Epithelial cell of esophagus (primary cell): ENCODE measurements around the gene HSDL2.

Source experiments
- DNase-seq: peaks from one replicate; pipeline ENCODE4 v3.0.0; 2010; ENCODE audit warnings: low read depth
- H3K4me3 ChIP-seq: 2 replicates; pipeline ENCODE4 v1.5.1; 2011; ENCODE audit warnings: mild to moderate bottlenecking, low read length, control low read depth
- CTCF ChIP-seq: IDR thresholded peaks from 2 replicates; pipeline ENCODE4 v1.5.1; 2011; ENCODE audit warnings: low read depth, mild to moderate bottlenecking, low read length, control low read depth, inconsistent platforms; ENCODE audit not compliant: insufficient read depth; ENCODE audit errors: missing control alignments

Gene HSDL2

DNA sequence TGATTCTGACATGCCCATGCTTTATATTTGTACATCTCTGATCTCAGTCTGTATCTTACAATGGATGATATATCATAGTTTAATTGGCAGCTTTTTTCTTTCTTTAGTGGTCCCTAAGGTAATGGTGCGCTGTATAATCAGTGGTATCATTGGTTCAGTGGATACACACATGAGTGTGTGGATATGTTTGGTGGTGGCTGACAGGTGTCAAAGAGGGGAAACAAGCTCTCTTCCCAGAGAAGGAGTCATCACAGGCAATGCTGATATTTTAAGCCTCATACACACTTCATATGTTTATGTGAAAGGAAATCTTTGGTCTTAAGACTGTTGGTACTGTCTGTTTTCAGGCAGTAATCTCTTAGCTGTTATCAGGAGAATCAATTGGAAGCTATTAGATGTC is 54.6 kb downstream of the HSDL2 start:
- DNase-seq = no peak
- no peak overlapping the region for H3K4me3 ChIP-seq
- TF ChIP-seq CTCF = no peak

DNA sequence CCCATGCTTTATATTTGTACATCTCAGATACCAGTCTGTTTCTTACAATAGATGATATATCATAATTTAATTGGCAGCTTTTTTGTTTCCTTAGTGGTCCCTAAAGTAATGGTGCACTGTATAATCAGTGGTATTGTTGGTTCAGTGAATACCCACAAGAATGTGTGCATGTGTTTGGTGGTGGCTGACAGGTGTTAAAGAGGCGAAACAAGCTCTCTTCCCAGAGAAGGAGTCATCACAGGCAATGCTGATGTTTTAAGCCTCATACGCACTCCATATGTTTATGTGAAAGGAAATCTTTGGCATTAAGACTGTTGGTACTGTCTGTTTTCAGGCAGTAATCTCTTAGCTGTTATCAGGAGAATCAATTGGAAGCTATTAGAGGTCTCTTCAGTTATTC is 57.5 kb downstream of the HSDL2 start:
- no peak for TF ChIP-seq CTCF
- no peak overlapping the region for H3K4me3 ChIP-seq
- no peak for DNase-seq

DNA sequence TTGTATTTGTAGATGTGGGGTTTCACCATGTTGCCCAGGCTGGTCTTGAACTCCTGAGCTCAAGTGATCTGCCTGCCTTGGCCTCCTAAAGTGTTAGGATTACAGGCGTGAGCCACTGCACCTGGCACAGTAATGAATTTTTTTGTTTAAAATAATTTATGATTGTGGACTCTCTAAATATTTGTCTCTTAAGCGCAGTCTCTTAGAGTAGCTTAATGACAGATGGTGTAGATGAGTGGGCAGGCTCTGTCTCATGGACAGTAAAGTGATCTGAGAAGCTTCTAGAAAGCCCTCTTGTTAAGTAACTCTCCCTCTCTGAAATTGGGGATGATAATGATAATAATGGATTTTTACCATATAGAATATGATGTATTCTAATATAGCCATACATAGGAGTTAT is 59.3 kb downstream of the HSDL2 start:
- no peak overlapping the region for H3K4me3 ChIP-seq
- TF ChIP-seq CTCF = no peak
- DNase-seq = no peak

DNA sequence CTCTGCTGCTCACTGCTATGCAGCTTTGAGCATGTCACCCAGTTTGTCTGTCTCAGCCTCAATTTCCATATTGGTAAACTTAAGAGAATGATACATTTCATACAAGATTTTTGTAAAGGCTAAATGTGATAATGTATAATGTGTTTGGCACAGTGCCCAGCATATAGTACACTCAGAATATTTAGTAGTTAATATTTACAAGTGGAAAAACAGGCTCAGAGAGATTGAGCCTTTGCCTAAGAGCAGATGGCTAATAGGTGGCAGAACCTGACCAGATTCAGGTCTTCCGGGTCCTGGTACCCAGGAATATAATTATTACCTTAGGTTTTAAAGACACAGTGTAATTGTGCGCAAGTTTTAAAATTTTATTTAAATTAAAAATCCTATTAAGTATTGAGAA is 59.9 kb downstream of the HSDL2 start:
- no peak overlapping the region for H3K4me3 ChIP-seq
- peak; percentile 50 for DNase-seq
- no peak for TF ChIP-seq CTCF

- TF ChIP-seq CTCF = peak; percentile 55
- H3K4me3 ChIP-seq = no peak overlapping the region
- DNase-seq = peak; percentile 36
Observed at GRCh38 chr9:112443200-112443599, 63.3 kb downstream of the HSDL2 start.

DNA sequence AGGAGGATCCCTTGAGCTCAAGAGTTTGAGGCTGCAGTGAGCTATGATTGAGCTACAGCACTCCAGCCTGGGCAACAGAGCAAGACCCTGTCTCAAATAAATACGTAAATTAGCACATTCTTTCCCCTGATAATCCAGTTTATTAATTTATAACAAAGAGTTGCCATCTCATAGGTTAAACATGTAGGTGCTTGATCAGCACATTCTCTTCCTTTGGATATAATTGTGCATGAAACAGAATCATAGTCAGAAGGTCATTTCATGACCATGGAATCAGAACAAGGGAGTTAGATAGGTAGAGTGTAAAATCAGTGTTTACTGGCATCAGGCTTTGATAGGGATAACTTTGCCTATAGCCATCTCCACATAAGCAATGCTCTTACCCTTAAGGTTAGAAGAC is 63.7 kb downstream of the HSDL2 start:
- no peak for TF ChIP-seq CTCF
- DNase-seq = no peak
- no peak overlapping the region for H3K4me3 ChIP-seq

DNA sequence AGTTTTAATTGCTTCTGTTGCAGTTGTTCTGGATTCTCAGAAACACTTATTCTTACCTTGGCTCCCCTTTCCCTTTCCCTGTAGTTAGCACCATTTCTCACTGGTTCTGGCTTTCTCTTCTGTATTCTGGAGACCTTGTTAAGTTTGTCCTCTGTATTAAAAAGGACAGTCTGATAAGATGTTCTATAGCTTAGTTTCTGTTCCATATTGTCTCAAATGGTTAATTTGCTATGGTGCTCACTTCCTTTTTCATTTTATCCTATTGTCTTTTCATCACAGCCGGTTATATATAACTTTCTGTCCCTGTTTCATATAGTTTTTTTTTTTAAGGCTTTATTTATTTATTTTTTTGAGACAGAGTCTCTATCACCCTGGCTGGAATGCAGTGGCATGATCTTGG is 65.3 kb downstream of the HSDL2 start:
- H3K4me3 ChIP-seq = no peak overlapping the region
- no peak for DNase-seq
- no peak for TF ChIP-seq CTCF
